ENCODE measurements around the gene UROC1. TPM values are rescaled to one million over a fixed set of nuclear protein-coding genes. Genes with fewer than 3 reads are reported as not detected.
"Not testable (repeated sequence)": the region's sequence is repeated elsewhere in the genome, so short reads cannot be mapped to it uniquely, and the experiment has no call there.

Gene UROC1
- total and polyA plus RNA-seq, 2 of the 13 experiments (the other 11 are each of a cell fraction or from before 2014, with no cell fraction given): 0.71 to 1.3 TPM

- no peak for TF ChIP-seq ZNF318 (CRISPR knock-in tag; IDR thresholded peaks at IDR 0.05)
Measured at GRCh38 chr3:126536126-126536525, 18.6 kb upstream of the UROC1 start (continued).

GRCh38 chr3:126535636-126536035 lies 18.1 kb upstream of the UROC1 start:
- H3K4me2 ChIP-seq (ENCODE audit: low read depth, low read length): no peak overlapping the region
- FAIRE-seq (no peak), DNase-seq (ENCODE audit: low spot score) (no peak), ATAC-seq (no peak)
- intact Hi-C loops (cut with micrococcal nuclease; ENCODE audit: unreplicated experiment): no loop called here
- ChIA-PET POLR2A (no interaction called here), CTCF (ENCODE audit: low intra/inter-chr PET ratio, low total read pairs) (no interaction called here)
- no TSS peak for BruUV-seq (replicated peaks)
- no peaks in the 10 kb centered on the region; the same call in 1 of the 2 replicates for H4K20me1 ChIP-seq (ENCODE audit: insufficient read depth, low read length)
- in situ Hi-C loops (cut with HindIII; ENCODE audit: extremely low pct_ligation_motif_present, low pct_unique_long_range_greater_than_20kb): no loop called here
- peaks cover 6% of the 10 kb centered on the region for H3K79me2 ChIP-seq (ENCODE audit: insufficient read depth, low read length)
- TF ChIP-seq SRF (IDR thresholded peaks at IDR 0.05; ENCODE audit: low read depth, low read length) (no peak), AGO1 (IDR thresholded peaks at IDR 0.05; ENCODE audit: low read depth, low read length, poor library complexity, severe bottlenecking) (no peak), ZNF263 (CRISPR knock-in tag; IDR thresholded peaks at IDR 0.05) (no peak), TRIM24 (CRISPR knock-in tag; IDR thresholded peaks at IDR 0.05) (no peak), YY1 (IDR thresholded peaks at IDR 0.05; ENCODE audit: insufficient read depth, insufficient replicate concordance, low read depth, low read length) (no peak)
- no peak overlapping the region for H3K27ac ChIP-seq (ENCODE audit: extremely low read length, insufficient read depth, low read length)
- H3K4me3 ChIP-seq (replicated peaks in 1 of 3; ENCODE audit: insufficient read depth in 1 of 3, low read depth in 2 of 3, low read length in 3 of 3): no peak overlapping the region
- no peaks in the 10 kb centered on the region for H3K27me3 ChIP-seq (ENCODE audit: control insufficient read depth in 1 of 2, insufficient read depth in 2 of 2, low read length in 2 of 2)
- H2AFZ ChIP-seq (ENCODE audit: low read length): no peak overlapping the region
- H3K9ac ChIP-seq (ENCODE audit: insufficient read depth, low read depth, low read length): no peak overlapping the region
- no peaks in the 10 kb centered on the region for H3K9me3 ChIP-seq (ENCODE audit: low read length)
- H3K36me3 ChIP-seq (replicated peaks in 1 of 2; ENCODE audit: control insufficient read depth in 1 of 2, insufficient read depth in 2 of 2, low read length in 2 of 2): peaks cover 9 to 22% of the 10 kb centered on the region in 2 experiments
- H3K4me1 ChIP-seq (ENCODE audit: insufficient read depth, low read length): peaks cover 5% of the 10 kb centered on the region

GRCh38 chr3:126534716-126535115 lies 17.1 kb upstream of the UROC1 start:
- POLR2A ChIA-PET; H3K27me3 ChIP-seq (ENCODE audit: control insufficient read depth in 1 of 2, insufficient read depth in 2 of 2, low read length in 2 of 2); H3K9me3 ChIP-seq (ENCODE audit: low read length); H3K4me3 ChIP-seq (replicated peaks in 1 of 3; ENCODE audit: insufficient read depth in 1 of 3, low read depth in 2 of 3, low read length in 3 of 3); intact Hi-C loops (cut with micrococcal nuclease; ENCODE audit: unreplicated experiment); BruUV-seq (replicated peaks); H4K20me1 ChIP-seq (ENCODE audit: insufficient read depth, low read length); CTCF ChIA-PET (ENCODE audit: low intra/inter-chr PET ratio, low total read pairs); H3K27ac ChIP-seq (ENCODE audit: extremely low read length, insufficient read depth, low read length); H3K9ac ChIP-seq (ENCODE audit: insufficient read depth, low read depth, low read length); H3K79me2 ChIP-seq (ENCODE audit: insufficient read depth, low read length); ATAC-seq; in situ Hi-C loops (cut with HindIII; ENCODE audit: extremely low pct_ligation_motif_present, low pct_unique_long_range_greater_than_20kb); H3K4me2 ChIP-seq (ENCODE audit: low read depth, low read length); DNase-seq (ENCODE audit: low spot score); FAIRE-seq; H2AFZ ChIP-seq (ENCODE audit: low read length): not testable (repeated sequence)
- Histone ChIP-seq H3K4me1 (ENCODE audit: insufficient read depth, low read length) (peaks cover 14% of the 10 kb centered on the region), H3K36me3 (replicated peaks in 1 of 2; ENCODE audit: control insufficient read depth in 1 of 2, insufficient read depth in 2 of 2, low read length in 2 of 2) (peaks cover 5 to 16% of the 10 kb centered on the region in 2 experiments; a peak in 4 of 5 replicates)
- WGBS (ENCODE audit: low lambda C conversion rate): 90% methylated on average over 2 of the region's 7 CpGs
